Peyer's patch (tissue), 4 donors: ENCODE data around the gene TEF. TPM values are rescaled to one million over a fixed set of nuclear protein-coding genes. Genes with fewer than 3 reads are reported as not detected.

Source experiments
- DNase-seq, 3 donors: peaks; one replicate each; pipeline ENCODE4 v3.0.0-alpha.2; 2017 to 2019
- H3K27ac ChIP-seq, 4 donors: fragments of 200-600 bp; sonication (generic); one replicate each; pipeline ENCODE4 v1.5.1; 2016 to 2019
- H3K27me3 ChIP-seq, 2 donors: fragments of 200-600 bp; sonication (generic); one replicate each; pipeline ENCODE4 v1.5.1; 2019
- H3K36me3 ChIP-seq, 3 donors: fragments of 200-600 bp; sonication (generic); one replicate each; pipeline ENCODE4 v1.5.1; 2016 to 2019
- H3K4me1 ChIP-seq, 4 donors: fragments of 200-600 bp; sonication (generic); one replicate each; pipeline ENCODE4 v1.5.1; 2016 to 2019
- H3K4me3 ChIP-seq, 4 donors: fragments of 200-600 bp; sonication (generic); 1 replicate in 3 of 4; 2 replicates in 1 of 4; pipeline ENCODE4 v1.5.1; 2016 to 2019; ENCODE audit warnings: mild to moderate bottlenecking in 1 of 4
- H3K9me3 ChIP-seq, 4 donors: fragments of 200-600 bp; sonication (generic); one replicate each; pipeline ENCODE4 v1.5.1; 2016 to 2019; ENCODE audit warnings: mild to moderate bottlenecking in 1 of 4
- POLR2A ChIP-seq, 2 donors: fragments of 450-650 bp; IDR thresholded peaks; one replicate each; pipeline ENCODE4 v1.5.1; 2017; ENCODE audit warnings: antibody characterized with exemption in 2 of 2, mild to moderate bottlenecking in 2 of 2, moderate library complexity in 2 of 2
- total RNA-seq, 4 donors: library from RNA; depleted of rRNA; stranded (reverse); fragments of >200 nt; gene quantifications; one replicate each; pipeline ENCODE4 v1.1.0, GENCODE V29; 2016
- TF ChIP-seq, protein P1 (sequence below), 6 experiments: fragments of 450-650 bp in 4 of 6; fragments of 200-600 bp in 2 of 6; sonication (generic) in 1 of 6; IDR thresholded peaks; one replicate each; pipeline ENCODE4 v1.5.1; 2017 to 2019; ENCODE audit warnings: antibody characterized with exemption in 6 of 6, mild to moderate bottlenecking in 3 of 6, moderate library complexity in 1 of 6

The TEF gene
- total RNA-seq, 4 donors from 2014 or later: 6.6 to 42.2 (median 27.0) TPM

GRCh38 chr22:41403532-41404318, 22.0 kb downstream of the TEF start:
- Histone ChIP-seq H3K4me1 (peaks cover 0 to 18% (median 4%) of the 10 kb centered on the region in 4 donors), H3K4me3 (peak overlapping the region in 1 of 4 donors; percentile 1), H3K27me3 (no peaks in the 10 kb centered on the region), H3K27ac (no peak overlapping the region), H3K36me3 (peaks cover 0 to 6% (median 0%) of the 10 kb centered on the region in 3 donors), H3K9me3 (no peaks in the 10 kb centered on the region)
- peak; percentile 64 to 92 (median 87) for DNase-seq
- no peak for TF ChIP-seq POLR2A (IDR thresholded peaks at IDR 0.05)
- TF ChIP-seq, protein P1, sequence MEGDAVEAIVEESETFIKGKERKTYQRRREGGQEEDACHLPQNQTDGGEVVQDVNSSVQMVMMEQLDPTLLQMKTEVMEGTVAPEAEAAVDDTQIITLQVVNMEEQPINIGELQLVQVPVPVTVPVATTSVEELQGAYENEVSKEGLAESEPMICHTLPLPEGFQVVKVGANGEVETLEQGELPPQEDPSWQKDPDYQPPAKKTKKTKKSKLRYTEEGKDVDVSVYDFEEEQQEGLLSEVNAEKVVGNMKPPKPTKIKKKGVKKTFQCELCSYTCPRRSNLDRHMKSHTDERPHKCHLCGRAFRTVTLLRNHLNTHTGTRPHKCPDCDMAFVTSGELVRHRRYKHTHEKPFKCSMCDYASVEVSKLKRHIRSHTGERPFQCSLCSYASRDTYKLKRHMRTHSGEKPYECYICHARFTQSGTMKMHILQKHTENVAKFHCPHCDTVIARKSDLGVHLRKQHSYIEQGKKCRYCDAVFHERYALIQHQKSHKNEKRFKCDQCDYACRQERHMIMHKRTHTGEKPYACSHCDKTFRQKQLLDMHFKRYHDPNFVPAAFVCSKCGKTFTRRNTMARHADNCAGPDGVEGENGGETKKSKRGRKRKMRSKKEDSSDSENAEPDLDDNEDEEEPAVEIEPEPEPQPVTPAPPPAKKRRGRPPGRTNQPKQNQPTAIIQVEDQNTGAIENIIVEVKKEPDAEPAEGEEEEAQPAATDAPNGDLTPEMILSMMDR (IDR thresholded peaks at IDR 0.05): peak; percentile 91 to 98 (median 96)

DNA sequence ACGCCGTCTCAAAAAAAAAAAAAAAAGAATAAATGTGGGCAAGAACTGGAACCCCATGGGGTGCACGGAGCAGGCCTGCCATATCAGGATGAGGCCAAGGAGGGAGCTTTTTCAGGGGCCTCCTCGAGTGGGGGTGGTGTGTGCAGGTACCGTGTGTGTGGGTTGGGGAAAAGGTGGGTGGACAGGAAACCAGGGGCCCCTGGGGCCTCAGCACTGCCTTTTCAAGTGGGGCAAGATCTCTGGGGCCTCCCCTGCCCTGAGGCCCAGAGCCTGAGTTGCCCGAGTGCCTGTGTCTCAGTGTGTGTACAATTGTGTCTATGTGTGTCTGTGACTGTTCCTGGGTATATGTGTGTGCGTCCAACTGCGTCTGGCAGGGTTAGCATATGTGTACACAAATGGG, 23.8 kb downstream of the TEF start:
- H3K36me3 ChIP-seq: no peaks in the 10 kb centered on the region
- no peaks in the 10 kb centered on the region for H3K27me3 ChIP-seq
- H3K27ac ChIP-seq: peak overlapping the region in 1 of 4 donors; percentile 13
- no peaks in the 10 kb centered on the region for H3K9me3 ChIP-seq
- DNase-seq: no peak
- no peak for TF ChIP-seq POLR2A (IDR thresholded peaks at IDR 0.05)
- TF ChIP-seq, protein P1 (IDR thresholded peaks at IDR 0.05): no peak
- H3K4me3 ChIP-seq: no peak overlapping the region
- peaks cover 0 to 18% (median 4%) of the 10 kb centered on the region in 4 donors for H3K4me1 ChIP-seq

DNA sequence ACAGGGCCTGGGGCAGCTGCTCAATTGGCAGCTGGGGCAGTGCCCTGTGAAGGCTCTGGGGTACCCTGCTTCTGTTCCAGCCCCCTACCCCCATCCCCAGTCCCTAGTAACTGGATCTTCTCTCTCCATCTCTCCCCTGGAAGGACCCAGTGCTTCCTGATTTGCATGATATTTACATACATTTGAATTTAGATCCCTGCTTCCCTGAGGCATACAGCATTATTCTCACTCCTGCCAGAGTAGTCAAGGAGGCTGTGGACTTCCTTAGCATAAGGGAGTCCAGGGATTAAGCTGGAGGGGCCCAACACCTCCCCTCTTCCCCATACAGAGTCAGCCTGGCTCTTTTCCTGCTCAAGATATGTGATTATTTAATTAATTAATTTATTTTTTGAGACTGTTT, 24.7 kb downstream of the TEF start:
- H3K36me3 ChIP-seq: no peaks in the 10 kb centered on the region
- no peak for TF ChIP-seq POLR2A (IDR thresholded peaks at IDR 0.05)
- TF ChIP-seq, protein P1 (IDR thresholded peaks at IDR 0.05): no peak
- H3K4me3 ChIP-seq: no peak overlapping the region
- H3K9me3 ChIP-seq: no peaks in the 10 kb centered on the region
- no peak for DNase-seq
- peaks cover 0 to 18% (median 5%) of the 10 kb centered on the region in 4 donors for H3K4me1 ChIP-seq
- H3K27me3 ChIP-seq: no peaks in the 10 kb centered on the region
- H3K27ac ChIP-seq: no peak overlapping the region

- Histone ChIP-seq H3K4me3 (no peak overlapping the region), H3K27ac (no peak overlapping the region), H3K27me3 (no peaks in the 10 kb centered on the region), H3K9me3 (no peaks in the 10 kb centered on the region), H3K36me3 (no peaks in the 10 kb centered on the region), H3K4me1 (peaks cover under 1 to 17% (median 9%) of the 10 kb centered on the region in 4 donors)
- DNase-seq: no peak
- TF ChIP-seq, protein P1 (IDR thresholded peaks at IDR 0.05): no peak
- TF ChIP-seq POLR2A (IDR thresholded peaks at IDR 0.05): no peak
These were observed 25.7 kb downstream of the TEF start for GRCh38 chr22:41407433-41407832.

DNA sequence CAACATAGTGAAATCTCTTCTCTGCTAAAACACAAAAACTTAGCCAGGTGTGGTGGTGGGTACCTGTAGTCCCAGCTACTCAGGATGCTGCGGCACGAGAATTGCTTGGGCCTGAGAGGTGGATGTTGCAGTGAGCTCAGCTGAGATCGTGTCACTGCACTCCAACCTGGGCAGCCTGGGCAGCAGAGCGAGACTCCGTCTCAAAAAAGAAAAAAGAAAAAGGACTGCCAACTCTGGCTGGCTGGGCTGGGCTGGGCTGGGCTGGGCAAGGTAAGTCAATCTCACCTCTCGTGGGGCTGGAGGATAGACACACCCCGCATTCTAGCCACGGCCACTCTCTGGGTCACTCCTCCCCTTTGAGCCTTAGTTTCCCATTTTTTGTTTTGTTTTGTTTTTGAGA, 26.9 kb downstream of the TEF start:
- Histone ChIP-seq H3K9me3 (no peaks in the 10 kb centered on the region), H3K27ac (no peak overlapping the region), H3K4me3 (no peak overlapping the region), H3K4me1 (peaks cover 0 to 22% (median 11%) of the 10 kb centered on the region in 4 donors), H3K36me3 (no peaks in the 10 kb centered on the region), H3K27me3 (no peaks in the 10 kb centered on the region)
- DNase-seq: no peak
- TF ChIP-seq POLR2A (IDR thresholded peaks at IDR 0.05): no peak
- TF ChIP-seq, protein P1 (IDR thresholded peaks at IDR 0.05): no peak
